ENCODE results near the gene TRNT1. TPM values are rescaled to one million over a fixed set of nuclear protein-coding genes. Genes with fewer than 3 reads are reported as not detected.

TRNT1 gene
- 10 to 100 TPM; 12.0 to 25.0 TPM for total RNA-seq

GRCh38 chr3:3126477-3127431 is at the start of gene TRNT1:
TSS of gene TRNT1 (plus strand) at chr3:3126940. CDS start at chr3:3129041, 2,101 bp downstream.

GRCh38 chr3:3110299-3110630 is 16.5 kb upstream of the TRNT1 start, which contains the start of gene IL5RA:
TSS of gene IL5RA (minus strand) at chr3:3110374. CDS start at chr3:3104984, 5,390 bp downstream.

GRCh38 chr3:3179407-3180094 is 52.8 kb downstream of the TRNT1 start, which contains the start of gene CRBN:
TSS of gene CRBN (minus strand) at chr3:3179691. CDS start at chr3:3179687, 4 bp downstream.

Small RNA genes lying within 50 kb of the gene (small RNA-seq; reads per million reads assigned to genes)
- gene RF00416: 0 reads per million in 2 donors

Other genes starting within 250 kb of the TRNT1 start
- gene IL5RA, start 16.6 kb upstream of the TRNT1 start, total RNA-seq: under 1 TPM in 1 of 2 donors, not detected in 1; under 0.01 TPM
- gene CRBN, start 52.8 kb downstream of the TRNT1 start, total RNA-seq: 10 to 100 TPM; 38.0 to 66.4 TPM